GM18909 (cell line): ENCODE measurements around the gene PRCP.

Experiments
- ATAC-seq: cut with Tn5 transposase; IDR thresholded peaks from one replicate; pipeline ENCODE4 v1.9.1; 2021; ENCODE audit warnings: mild to moderate bottlenecking; ENCODE audit not compliant: unreplicated experiment, poor library complexity

The PRCP gene

DNA sequence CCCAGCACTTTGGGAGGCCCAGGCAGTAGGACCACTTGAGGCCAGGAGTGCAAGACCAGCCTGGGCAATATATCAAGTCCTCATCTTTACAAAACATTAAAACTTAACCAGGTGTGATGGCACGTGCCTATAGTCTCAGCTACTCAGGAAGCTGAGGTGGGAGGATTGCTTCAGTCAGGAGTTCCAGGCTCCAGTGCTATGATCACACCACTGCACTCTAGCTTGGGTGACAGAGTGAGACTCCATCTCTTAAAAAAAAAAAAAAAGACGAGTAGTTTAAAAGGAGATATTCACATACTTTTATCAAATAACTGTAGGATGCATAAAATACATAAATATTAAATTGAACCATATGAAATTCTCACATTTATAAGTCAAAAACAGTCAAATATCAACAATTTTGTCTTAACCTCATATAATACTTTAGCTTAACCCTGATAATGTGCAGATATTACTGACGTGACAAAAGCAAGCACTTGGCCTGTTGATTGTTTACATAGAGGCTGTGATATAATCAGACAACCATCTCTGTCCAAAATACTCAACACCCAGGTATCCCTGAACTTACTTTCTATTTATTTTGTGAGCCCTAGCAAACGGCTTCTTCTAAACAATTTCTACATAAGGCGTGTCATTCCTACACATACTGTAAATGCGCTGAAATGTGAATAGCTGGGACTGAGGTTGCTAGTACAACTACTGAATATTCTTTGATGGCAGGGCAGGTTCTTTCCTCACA is 57.0 kb downstream of the PRCP start:
- ATAC-seq: no peak

DNA sequence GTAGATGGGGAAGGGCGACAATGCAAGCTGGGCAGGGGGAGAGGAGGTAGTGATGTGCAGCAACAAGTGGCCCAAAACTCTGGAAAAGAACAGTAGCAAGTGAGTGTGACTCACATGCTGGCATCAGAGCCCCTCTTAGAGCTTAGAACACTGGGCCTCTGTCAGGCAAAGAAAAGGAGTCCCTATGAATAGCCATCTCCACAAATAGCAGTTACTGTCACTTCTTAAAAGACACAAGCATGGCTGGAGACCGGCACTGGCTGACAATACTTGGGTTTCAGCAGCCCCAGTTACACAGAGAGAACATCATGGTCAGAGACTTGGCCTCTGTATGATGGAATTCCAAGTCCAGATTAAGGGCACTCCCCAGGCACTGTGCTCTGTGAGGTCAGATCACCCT is 58.2 kb downstream of the PRCP start:
- ATAC-seq: no peak

DNA sequence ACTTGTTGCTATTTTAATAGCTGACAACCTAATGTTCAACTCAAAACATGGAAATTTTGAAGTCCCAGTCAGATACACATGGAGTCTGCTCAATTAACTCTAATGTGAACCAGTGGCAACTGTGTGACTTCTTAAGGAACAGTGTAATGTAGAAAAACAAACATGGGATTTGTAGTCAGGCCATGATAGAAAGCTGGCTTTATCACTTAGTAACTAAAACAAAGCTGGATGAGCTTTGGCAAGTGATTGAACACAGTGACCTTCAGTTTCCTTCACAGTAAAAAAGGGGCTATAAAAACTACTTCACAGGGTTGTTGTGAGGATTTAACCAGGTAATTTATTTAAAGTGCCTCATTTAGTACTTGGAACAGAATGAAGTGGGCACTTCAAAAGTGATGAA is 62.6 kb downstream of the PRCP start:
- no peak for ATAC-seq

DNA sequence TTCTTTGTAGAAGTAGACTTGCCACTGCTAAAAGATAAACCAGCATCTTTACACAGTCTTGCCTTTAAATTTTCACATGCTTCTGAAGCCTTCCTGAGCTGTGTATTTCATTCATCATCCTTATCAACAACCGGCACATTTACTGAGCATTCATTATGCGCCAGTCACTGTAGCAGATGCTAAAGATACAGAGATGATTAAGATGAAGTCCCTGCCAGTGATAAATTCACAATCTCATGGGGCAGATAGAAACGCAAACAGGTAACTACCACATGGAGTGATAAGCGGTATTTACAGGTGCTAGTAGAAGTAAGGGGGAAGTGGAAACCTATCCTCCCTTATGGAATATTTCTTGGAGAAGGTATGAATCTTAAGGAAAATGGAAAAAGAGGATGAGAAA is 67.2 kb downstream of the PRCP start:
- no peak for ATAC-seq

DNA sequence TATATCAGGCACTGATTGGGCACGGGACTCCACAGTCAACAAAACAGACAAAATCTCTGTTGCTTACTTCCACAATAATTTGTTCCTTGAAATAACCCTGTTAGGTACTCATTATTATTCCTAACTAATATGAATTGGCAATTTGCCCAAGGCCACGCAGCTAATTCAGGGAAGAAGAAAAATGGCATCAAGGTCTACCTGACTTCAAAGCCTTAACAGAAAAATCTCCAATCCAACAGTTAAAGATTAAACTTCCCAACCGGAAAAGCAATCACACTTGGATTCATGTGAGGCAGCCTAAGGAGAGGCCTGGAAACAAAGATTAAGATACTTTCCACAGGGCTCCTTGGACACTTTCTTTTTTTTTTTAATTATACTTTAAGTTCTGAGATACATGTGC is 68.9 kb downstream of the PRCP start:
- ATAC-seq: no peak

DNA sequence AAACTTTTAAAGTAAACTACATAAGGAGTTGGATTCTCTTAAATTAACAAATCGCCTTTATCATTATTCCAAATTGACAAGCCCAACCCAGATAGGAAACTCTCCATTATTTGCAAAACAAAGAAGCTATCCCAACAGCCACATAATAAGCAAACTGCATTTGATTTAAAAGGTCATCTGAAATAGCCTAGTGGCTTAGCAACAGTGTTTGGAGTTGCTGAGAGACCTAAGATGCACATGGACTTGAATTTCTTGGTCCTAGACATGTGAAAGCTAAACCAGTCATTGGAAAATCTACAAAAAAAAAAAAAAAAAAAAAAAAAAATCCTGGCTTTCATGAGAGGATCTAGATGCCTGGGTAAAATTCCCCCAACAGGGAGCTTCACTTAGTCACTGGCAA is 69.5 kb downstream of the PRCP start:
- no peak for ATAC-seq

DNA sequence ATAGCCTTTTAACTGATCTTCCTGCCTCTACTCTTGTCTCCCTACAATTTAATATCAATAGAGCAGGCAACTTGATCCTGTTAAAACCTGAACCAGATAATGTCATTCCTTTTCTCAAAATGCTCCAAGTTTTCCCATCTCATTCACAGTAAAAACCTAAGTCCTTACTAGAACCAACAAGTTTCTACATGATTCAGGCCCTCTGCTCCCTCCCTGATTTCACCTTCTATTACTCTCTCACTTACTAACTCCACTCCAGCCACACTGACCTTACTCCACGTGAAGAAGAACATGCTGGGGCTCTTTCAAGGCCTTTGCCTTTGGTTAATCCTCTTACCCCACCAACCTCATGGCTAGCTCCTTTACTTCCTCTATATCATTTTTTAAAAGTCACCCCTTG is 71.1 kb downstream of the PRCP start:
- ATAC-seq: no peak

DNA sequence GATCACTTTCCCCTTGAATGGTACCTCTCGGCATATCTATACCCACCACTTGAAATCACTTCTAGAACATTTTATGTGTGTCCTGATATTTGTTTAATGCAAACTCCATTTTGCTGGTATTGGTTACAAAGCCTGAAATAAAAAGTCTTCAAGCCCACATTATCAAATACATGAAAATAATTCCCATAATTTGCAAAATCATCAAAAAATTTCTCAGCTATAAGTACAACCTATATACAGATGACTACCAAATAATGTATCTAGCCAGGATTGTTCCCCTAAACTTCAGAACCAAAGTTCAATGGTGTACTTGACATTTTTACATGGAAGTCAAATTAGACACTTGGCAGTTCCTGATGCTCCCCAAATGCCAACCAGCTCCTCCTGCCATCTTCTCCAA is 71.8 kb downstream of the PRCP start:
- ATAC-seq: no peak

DNA sequence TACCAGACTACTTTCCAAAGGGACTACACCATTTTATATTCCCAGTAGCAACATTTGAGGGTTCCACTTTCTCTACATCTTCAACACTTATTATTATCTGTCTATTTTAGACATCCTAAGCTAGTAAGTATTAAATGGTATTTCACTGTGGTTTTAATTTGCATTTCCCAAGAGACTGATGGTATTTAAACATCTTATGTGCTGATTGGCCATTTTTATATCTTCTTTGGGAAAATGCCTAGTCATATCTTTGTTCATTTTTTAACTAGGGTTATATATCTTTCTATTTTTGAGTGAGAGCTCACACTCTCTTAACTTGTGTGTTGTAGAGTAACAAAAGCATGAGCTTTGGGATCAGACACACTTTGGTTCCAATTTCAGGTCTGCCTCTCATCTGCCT is 73.7 kb downstream of the PRCP start:
- ATAC-seq: no peak

DNA sequence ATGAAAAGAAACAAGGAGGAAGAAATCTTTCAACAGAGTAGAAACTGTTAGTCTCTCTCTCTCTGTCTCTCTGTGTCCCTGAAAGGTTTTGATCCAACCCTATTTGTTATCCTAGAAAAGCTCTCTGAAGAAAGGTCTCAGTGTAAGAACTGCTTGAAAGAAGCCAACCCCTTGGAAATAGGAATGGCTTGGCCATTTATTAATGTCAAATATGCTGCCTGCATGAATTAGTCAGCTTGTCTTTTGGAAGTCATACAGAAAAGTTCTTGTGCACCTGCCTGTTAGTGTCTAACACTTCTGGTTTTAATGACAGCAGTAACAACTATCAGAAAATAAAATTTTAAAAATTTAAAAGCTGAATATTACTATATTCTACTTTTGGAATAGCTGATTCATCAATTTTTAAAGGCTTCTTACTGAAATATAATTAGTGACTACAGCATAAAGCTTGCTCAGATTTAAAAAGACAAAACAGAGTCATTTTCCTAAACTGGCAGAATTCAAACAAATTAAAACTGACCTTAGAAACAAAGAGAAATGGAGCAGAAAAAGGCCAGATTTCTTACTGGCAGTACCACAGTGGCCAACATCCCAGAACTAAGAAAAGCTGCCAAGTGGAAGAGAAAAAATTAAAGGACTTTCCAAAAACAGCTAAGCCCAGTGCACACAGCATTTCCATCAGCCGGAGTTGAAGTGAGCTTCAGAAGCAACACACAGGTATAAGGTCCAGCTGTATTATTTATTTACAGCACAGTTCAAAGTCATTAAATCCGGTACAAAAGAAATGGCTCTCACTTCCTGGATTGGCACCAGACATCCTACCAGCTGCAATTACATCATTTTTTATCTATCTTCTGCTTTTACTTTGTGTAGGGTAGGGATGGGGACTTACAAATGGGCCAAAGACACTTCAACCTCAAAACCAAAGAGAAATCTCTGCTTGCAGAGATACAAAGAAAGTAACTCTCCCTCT is 76.3 kb downstream of the PRCP start:
- ATAC-seq: no peak

DNA sequence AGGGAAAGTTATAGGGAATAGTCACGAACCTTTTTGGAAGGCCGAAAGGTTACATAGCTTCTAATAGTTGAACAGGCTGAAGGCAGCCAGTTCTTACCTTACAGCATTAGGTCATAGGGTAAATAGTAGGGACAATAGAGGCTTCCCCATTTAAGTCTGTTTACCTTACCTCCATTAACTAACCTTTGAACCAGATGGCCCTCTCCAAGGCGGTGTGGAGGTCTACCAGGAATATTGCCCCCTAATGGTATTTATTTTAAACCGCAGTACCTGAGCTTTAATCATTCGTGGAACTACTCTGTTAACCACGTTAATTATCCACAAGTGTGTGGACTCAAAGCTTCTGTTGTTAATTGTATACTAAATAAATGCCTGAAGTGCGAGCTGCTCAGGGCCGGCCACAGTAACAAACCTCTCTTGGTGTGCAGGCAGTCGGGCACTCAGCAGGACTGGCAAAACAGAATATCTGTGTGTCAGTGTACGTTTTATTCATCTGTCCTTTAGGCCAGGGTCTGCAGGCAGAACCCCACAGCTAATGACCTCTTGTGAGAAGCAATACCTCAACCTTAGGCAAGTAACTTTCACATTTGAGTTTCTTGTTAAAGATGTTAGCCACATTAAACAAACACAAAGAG is 81.7 kb downstream of the PRCP start:
- no peak for ATAC-seq

DNA sequence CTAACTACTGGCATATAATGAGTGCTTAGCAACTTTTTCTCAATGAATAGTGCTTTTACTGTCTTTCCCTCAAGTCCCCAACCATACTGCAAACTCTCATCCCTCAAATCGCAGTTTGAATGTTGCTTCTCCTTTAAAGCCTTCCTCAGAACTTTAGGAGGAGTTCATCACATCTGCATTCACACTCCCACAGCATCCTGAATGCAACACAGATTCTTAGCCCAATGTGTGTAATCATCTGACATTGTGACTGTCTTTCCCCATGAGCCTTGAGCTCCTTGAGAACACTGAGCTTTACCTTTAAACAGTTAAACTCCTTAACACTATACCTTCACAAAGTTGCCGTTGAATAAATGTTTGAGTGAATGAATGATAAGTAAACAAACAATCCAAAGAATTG is 84.8 kb downstream of the PRCP start:
- ATAC-seq: no peak

DNA sequence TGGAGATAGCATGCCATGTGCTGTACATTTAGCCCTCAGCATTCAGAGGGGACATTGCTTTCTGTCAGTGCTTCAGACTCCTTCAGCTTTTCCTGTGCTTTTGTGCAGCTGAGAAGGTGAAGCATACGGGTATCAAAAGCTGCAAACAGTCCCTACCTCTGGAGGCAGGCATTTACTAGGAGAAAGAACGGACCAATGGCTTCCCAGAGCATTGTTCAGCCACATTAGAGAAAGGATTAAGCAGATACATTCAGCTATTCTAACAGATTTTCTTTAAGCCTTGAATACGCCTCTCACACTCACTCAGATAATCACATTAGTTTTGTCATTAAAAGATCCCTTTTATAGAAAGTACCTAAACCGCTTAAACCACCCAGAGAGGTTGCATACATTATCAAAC is 85.9 kb downstream of the PRCP start:
- no peak for ATAC-seq

DNA sequence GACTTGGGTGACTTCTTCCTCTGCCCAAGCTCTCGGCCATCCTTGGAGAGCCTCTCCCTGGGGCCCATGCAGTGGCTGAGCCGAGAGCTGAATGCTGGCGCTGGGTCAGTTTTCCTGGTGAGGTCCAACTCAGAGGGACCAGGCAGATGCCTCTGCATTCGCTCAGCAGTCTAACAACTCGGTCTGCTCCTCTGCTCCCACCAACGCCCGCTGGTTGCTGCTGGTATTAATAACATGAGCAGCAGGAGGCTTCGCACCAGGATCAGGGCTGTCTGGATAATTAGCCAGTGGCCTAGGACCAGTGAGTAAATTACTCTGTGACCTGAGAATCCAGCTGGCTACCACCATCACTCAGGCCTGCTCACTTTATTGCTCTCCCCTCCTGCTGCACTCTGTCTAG is 88.9 kb downstream of the PRCP start:
- ATAC-seq: no peak

DNA sequence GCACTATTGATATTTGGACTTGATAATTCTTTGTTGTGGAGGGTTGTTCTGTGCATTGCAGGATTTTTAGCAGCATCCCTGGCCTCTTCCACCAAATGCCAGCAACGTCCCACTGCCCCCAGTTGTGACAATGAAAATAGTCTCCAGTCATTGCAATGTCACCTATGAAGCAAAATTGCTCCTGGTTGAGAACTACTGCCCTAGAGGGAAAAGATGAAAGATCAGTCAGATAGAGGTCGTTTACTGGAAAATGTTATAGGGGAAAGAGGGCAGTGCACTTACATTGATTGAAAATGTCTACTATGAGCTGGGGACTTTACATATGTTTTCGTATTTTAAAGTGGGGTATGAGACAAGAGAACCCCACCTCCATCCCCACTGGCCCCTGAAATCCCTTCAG is 89.5 kb downstream of the PRCP start:
- no peak for ATAC-seq

DNA sequence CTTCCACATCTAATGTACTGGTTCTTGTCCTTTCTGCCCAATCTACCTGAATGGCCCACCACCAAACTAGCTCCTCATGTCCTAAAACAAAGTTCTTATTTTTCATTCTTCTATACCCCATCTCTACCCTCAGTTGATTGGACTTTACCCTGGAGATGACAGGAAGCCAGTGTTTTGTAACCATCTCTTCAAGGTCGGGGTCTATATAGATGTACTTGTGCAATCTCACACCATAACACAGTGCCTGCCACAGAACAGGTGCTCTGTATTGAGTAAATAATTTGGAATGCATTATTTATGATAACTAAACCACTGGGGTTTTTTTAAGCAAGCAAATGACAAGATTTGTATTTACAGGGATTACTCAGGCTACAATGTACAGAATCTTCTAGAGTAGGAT is 89.9 kb downstream of the PRCP start:
- ATAC-seq: no peak

DNA sequence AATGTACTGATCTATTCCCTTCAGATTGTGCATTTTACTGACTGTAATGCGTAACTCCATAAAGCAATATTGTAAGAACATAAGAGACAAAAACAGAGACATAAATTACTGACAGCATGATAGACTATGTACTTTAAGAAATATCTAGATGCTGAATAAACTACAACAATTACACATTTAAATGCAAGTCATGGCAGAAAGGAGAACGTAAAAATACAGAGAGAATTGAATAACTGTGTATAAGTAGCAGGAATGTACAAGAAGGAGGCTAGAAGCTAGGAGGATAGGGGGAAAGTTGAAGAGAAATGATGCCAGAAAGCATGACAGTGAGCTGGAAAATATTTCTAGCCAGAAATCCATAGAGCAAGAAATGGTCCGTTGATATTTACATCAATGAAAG is 92.6 kb downstream of the PRCP start:
- no peak for ATAC-seq

DNA sequence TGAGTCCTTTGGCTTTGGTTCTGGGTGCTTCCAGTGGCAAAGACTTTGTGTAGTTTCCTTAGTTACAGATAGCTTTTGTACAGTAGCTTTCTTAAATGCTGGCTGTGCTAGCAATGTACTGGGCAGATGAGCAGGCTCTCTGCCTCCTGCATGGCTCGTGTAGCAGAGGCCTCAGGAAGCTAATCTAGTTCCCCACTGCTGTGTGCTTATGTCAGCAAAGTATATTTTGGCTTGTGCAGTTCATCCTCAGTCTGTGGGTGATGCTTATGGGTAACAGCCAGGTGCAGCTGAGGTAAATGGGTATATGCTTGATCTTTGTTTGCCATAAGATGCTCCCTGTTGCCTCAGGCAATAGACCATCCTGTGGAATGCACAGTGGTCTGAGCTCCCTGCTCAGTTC is 97.5 kb downstream of the PRCP start:
- no peak for ATAC-seq

DNA sequence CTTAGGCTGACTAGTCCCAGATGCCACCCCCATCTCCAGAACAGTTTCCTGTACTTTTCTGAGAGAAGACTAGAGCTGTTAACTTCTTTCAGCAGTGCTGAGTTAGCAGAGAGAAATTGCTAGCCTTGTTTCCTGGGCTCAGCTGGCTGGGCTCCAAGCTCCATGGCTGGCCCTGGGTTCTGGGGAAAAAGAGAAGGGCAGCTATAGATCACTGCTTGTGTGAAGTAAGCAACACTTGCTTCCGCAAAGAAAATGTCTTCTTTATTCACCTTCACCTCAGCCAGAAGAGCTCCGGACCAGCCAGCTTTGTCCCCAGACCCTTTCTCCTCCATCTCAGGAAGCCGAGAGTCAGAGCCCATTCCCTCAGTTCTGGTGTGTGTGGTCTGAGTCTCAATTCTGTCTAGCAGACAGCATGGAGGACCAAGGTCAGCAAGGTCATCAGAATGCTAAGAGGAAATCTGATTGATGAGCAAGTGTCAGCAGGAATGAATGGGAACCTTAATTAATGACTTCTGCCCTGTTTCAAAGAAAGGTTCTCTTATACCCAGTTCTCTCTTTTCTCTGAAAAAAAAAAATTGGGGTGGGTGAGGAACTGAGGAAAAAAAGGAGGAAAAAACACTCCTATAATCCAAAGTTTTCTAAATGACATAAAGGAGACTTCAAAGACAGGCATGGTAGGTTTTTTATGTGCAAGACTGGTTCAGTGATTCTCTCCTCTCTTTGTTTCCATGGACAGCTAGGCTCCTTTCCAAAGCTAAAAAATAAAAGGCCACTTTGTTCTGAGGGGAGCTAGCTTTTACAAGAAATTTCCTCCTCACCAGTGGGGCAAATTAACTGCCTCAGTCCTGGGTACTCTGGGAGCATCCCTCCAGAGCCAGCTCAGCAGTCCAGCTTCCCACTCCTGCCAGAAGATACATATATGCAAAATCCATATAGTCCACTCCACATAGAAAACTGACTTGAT is 103.0 kb downstream of the PRCP start:
- no peak for ATAC-seq

DNA sequence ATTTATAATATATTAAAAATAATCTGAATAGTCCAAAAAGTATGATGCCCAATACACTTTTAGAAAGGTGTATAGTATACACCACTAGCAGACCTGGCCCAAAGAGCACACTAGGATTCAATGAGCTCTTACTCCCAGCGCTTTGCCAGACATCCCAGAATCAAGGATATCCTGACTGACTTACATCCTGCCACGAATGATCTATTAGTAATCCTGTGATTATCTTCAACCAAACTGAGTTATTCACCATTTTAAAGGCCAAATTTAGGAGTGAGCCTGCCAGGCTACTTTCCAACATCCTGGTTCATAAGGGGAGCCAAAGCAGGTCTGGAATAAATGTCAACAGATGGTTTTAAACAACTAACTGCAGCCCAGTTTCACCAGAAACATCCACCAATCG is 105.7 kb downstream of the PRCP start:
- ATAC-seq: no peak
